Lower lobe of right lung (tissue), 2 donors: ENCODE results near the gene GMFB. TPM values are rescaled to one million over a fixed set of nuclear protein-coding genes. Genes with fewer than 3 reads are reported as not detected.

ENCODE experiments used
- ATAC-seq, 2 donors: fragments of 200-7000 bp; cut with Tn5 transposase; one replicate each; pipeline ENCODE4 v1.9.1; 2020 to 2022; ENCODE audit warnings: mild to moderate bottlenecking in 2 of 2, moderate library complexity in 2 of 2
- DNase-seq: peaks from one replicate; pipeline ENCODE4 v3.0.0-alpha.2; 2020
- H3K27ac ChIP-seq: fragments of 200-600 bp; one replicate; pipeline ENCODE4 v1.8.0; 2022
- H3K27me3 ChIP-seq: fragments of 200-600 bp; one replicate; pipeline ENCODE4 v1.8.0; 2022; ENCODE audit warnings: low read depth
- H3K36me3 ChIP-seq: fragments of 200-600 bp; one replicate; pipeline ENCODE4 v1.8.0; 2022; ENCODE audit warnings: mild to moderate bottlenecking
- H3K4me1 ChIP-seq: fragments of 200-600 bp; one replicate; pipeline ENCODE4 v1.8.0; 2022
- H3K4me3 ChIP-seq: fragments of 200-600 bp; one replicate; pipeline ENCODE4 v1.8.0; 2022; ENCODE audit warnings: mild to moderate bottlenecking
- H3K9me3 ChIP-seq: fragments of 200-600 bp; one replicate; pipeline ENCODE4 v1.8.0; 2022
- intact Hi-C: fragments of 100-400 bp; cut with DNase I; formaldehyde crosslinking; loops from one replicate; pipeline ENCODE4 v1.11.0; 2022
- total RNA-seq: library from RNA; stranded (reverse); fragmentation: NEBNext Ultra II Directional; extraction: Animal tissue kit (Norgen Biotek cat#: 25700); gene quantifications from one replicate; pipeline ENCODE4 v1.2.1, GENCODE V29; 2021
- TF ChIP-seq, protein P1 (sequence below): fragments of 200-600 bp; IDR thresholded peaks from one replicate; pipeline ENCODE4 v1.8.0; 2022; ENCODE audit warnings: antibody characterized with exemption, mild to moderate bottlenecking
- donor health status: DM: no; HTN: yes; CAD: no; lungs with severe emphysema.

The GMFB gene
- total RNA-seq, 1 donor from 2014 or later, result 41.4 TPM

DNA sequence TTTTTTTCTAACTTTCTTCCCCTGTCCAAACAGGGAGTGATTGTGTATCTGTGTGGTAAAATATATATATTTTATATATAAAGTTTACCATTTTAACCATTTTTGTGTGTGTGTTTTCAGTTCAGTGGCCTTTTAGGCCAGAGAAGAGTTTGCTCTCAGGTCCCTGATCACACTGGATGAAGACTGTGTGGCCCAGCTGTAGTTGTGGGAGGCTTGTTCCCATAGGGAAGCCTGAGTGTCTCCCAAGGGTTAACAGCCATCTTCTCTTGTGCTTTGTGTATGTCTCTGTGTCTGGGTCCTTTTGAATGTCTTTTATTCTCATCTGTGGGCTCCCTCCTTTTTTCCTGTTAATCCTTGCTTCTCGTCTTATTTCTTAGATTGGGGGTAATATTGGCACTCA lies 44.3 kb upstream of the GMFB start:
- Histone ChIP-seq H3K36me3 (peaks cover 19% of the 10 kb centered on the region), H3K9me3 (no peaks in the 10 kb centered on the region), H3K4me3 (no peak overlapping the region), H3K4me1 (no peaks in the 10 kb centered on the region), H3K27me3 (no peaks in the 10 kb centered on the region), H3K27ac (no peak overlapping the region)
- TF ChIP-seq, protein P1, sequence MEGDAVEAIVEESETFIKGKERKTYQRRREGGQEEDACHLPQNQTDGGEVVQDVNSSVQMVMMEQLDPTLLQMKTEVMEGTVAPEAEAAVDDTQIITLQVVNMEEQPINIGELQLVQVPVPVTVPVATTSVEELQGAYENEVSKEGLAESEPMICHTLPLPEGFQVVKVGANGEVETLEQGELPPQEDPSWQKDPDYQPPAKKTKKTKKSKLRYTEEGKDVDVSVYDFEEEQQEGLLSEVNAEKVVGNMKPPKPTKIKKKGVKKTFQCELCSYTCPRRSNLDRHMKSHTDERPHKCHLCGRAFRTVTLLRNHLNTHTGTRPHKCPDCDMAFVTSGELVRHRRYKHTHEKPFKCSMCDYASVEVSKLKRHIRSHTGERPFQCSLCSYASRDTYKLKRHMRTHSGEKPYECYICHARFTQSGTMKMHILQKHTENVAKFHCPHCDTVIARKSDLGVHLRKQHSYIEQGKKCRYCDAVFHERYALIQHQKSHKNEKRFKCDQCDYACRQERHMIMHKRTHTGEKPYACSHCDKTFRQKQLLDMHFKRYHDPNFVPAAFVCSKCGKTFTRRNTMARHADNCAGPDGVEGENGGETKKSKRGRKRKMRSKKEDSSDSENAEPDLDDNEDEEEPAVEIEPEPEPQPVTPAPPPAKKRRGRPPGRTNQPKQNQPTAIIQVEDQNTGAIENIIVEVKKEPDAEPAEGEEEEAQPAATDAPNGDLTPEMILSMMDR, result no peak
- intact Hi-C loops, result no loop called here
- DNase-seq (no peak), ATAC-seq (no peak)

DNA sequence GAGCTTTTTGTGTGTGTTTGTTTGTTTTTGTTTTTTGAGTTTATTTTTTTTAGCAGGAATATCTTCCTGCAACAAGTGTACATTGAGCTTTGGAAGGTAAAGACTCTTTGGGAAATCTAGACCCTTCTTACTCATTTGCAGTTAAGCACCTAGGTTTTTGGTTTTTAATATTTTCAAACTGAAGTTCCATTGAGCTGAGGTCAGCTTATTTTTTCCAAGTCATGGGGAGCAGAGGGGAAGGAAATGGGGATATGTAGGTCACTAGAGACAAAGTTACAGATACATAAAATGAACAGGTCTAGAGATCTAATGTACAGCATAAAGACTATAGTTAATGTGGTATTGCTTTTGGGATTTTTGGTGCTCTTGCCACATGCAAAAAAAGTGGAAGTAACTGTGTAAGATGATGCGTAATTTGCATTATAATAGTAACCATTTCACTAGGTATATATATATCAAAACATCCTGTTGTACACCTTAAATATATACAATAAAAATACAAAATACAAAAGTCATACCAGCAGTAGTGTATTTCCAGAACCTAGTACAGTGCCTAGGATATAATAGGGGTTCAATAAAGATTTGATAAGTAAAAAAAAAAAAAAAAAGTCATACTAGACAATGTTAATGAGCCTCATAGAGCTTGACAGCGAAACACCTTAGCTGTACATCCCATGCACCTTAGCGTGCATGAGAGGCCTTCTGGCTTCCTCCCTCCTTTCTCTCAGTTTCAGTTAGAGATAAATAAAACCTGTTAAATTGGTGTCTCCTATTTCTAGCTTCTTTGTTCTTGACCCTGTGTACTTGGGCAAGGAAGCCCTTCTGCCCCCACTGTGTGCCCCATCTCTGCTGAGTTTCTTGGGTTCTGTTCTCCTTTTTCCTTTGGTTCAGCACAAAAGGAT lies 43.6 kb upstream of the GMFB start:
- Histone ChIP-seq H3K27ac (no peak overlapping the region), H3K36me3 (peaks cover 21% of the 10 kb centered on the region), H3K4me3 (no peak overlapping the region), H3K27me3 (no peaks in the 10 kb centered on the region), H3K9me3 (no peaks in the 10 kb centered on the region), H3K4me1 (no peaks in the 10 kb centered on the region)
- intact Hi-C loops, result no loop called here
- DNase-seq (no peak), ATAC-seq (no peak)
- TF ChIP-seq, protein P1, result no peak

DNA sequence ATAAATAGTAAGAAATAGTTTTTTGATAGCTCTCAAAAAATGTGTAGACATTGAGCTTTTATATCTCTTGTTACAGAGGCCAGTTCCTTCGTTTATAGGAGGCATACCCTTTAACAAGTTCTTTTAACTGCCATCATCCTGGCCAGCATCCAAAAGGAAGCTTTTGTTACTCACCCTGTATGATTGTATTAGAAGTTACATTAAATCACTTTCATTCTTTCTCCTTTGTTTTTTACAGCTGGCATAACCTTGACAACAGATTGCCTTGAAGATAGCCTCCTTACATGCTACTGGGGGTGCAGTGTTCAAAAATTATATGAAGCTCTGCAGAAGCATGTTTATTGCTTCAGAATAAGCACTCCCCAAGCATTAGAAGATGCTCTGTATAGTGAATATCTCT lies 41.0 kb upstream of the GMFB start:
- no peak for ATAC-seq
- H3K4me3 ChIP-seq, result no peak overlapping the region
- no peaks in the 10 kb centered on the region for H3K9me3 ChIP-seq
- H3K36me3 ChIP-seq, result peaks cover 31% of the 10 kb centered on the region
- no peaks in the 10 kb centered on the region for H3K27me3 ChIP-seq
- TF ChIP-seq, protein P1, result no peak
- intact Hi-C loops, result no loop called here
- H3K27ac ChIP-seq, result no peak overlapping the region
- no peak for DNase-seq
- H3K4me1 ChIP-seq, result no peaks in the 10 kb centered on the region

DNA sequence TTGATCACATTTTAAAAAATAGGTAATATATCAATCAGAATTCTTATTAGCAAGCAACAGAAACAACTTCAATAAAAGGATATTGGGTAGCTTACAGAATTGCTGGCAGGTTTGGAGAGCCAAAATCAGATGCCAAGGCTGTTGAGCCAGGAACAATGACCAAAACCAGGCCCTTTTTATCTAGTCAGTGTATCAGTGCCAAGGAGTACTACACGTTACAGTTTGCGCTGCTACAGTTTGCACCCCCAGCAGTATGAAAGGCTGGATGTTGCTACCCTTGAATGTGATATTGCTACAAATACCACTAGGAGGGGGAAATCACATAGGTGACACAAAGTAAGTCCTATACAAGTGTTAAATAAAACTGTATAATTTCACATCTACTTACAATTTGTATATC lies 40.2 kb upstream of the GMFB start:
- no peaks in the 10 kb centered on the region for H3K4me1 ChIP-seq
- no peaks in the 10 kb centered on the region for H3K9me3 ChIP-seq
- no peak overlapping the region for H3K4me3 ChIP-seq
- TF ChIP-seq, protein P1, result no peak
- H3K36me3 ChIP-seq, result peaks cover 39% of the 10 kb centered on the region
- intact Hi-C loops, result no loop called here
- DNase-seq (no peak), ATAC-seq (no peak)
- H3K27ac ChIP-seq, result no peak overlapping the region
- H3K27me3 ChIP-seq, result no peaks in the 10 kb centered on the region

DNA sequence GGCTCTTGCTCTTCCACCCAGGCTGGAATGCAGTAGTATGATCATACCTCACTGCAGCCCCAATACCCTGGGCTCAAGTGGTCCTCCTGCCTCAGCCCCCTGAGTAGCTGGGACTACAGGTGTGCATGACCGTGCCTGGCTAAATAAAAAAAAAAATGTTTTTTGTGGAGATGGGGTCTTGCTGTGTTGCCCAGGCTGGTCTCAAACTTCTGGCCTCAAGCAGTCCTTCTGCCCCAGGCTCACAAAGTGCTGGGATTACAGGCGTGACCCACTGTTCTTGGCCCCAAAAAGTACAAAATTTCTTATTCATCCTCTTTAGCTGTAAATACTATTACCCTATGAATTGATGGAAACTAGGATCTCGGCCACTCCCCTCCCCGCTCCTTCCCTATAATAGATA lies 35.6 kb upstream of the GMFB start:
- H3K4me3 ChIP-seq, result no peak overlapping the region
- no peak for ATAC-seq
- no peak for DNase-seq
- H3K27me3 ChIP-seq, result no peaks in the 10 kb centered on the region
- H3K27ac ChIP-seq, result no peak overlapping the region
- no peaks in the 10 kb centered on the region for H3K4me1 ChIP-seq
- H3K9me3 ChIP-seq, result no peaks in the 10 kb centered on the region
- TF ChIP-seq, protein P1, result no peak
- H3K36me3 ChIP-seq, result peaks cover 42% of the 10 kb centered on the region
- intact Hi-C loops, result no loop called here
